Measurements from ENCODE around the gene FLAD1.

The FLAD1 gene

DNA sequence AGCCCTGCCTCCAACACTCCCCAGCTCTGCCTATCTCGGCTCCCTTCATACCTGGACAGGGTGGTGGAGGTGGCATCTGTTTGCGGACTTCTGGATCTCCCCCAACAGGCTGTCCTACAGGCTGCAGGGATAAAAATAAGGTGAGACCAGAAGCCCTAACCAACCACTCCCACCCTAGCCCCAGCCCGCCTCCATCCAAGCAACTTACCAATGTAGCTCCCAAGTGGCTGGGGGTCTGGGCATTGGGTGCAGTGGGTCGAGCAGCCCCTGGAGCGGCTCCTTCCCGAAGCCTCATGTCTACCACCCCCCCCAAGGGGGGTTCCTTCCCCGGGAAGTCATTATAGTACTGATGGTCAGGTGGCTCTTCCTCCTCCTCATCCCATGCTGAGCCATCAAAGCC is 17.0 kb upstream of the FLAD1 start:
- peaks cover 23% of the 10 kb centered on the region for H3K36me3 ChIP-seq (replicated peaks; ENCODE audit: low read depth, low read length)
- peaks cover 19% of the 10 kb centered on the region for H3K79me2 ChIP-seq (ENCODE audit: low read length)
- H3K4me2 ChIP-seq (ENCODE audit: low read length) = no peak overlapping the region
- H3K9me3 ChIP-seq (ENCODE audit: insufficient read depth, low read length) = no peaks in the 10 kb centered on the region
- H3K4me3 ChIP-seq (ENCODE audit: low read length) = no peak overlapping the region
- no peak overlapping the region for H3K9ac ChIP-seq (ENCODE audit: low read length)
- H2AFZ ChIP-seq (ENCODE audit: low read depth, low read length) = no peak overlapping the region
- no peaks in the 10 kb centered on the region for H3K27me3 ChIP-seq (ENCODE audit: low read depth, low read length)
- TF ChIP-seq CTCF (IDR thresholded peaks at IDR 0.05; ENCODE audit: low read depth, low read length) (no peak), EZH2phosphoT487 (IDR thresholded peaks at IDR 0.05; ENCODE audit: low read depth) (no peak)
- no peaks in the 10 kb centered on the region for H4K20me1 ChIP-seq (ENCODE audit: insufficient read depth, low read length)
- peaks cover 16% of the 10 kb centered on the region for H3K4me1 ChIP-seq (ENCODE audit: low read length)
- H3K27ac ChIP-seq (ENCODE audit: low read length) = no peak overlapping the region

- H3K4me1 ChIP-seq (ENCODE audit: low read length) = peaks cover 14% of the 10 kb centered on the region
- no peaks in the 10 kb centered on the region for H3K9me3 ChIP-seq (ENCODE audit: insufficient read depth, low read length)
- H3K27ac ChIP-seq (ENCODE audit: low read length) = no peak overlapping the region
- H3K4me3 ChIP-seq (ENCODE audit: low read length) = no peak overlapping the region
- H3K27me3 ChIP-seq (ENCODE audit: low read depth, low read length) = no peaks in the 10 kb centered on the region
- no peak overlapping the region for H3K4me2 ChIP-seq (ENCODE audit: low read length)
- peaks cover 17% of the 10 kb centered on the region for H3K79me2 ChIP-seq (ENCODE audit: low read length)
- H2AFZ ChIP-seq (ENCODE audit: low read depth, low read length) = no peak overlapping the region
- H3K36me3 ChIP-seq (replicated peaks; ENCODE audit: low read depth, low read length) = peaks cover 23% of the 10 kb centered on the region
- no peak for TF ChIP-seq CTCF (IDR thresholded peaks at IDR 0.05; ENCODE audit: low read depth, low read length)
- TF ChIP-seq EZH2phosphoT487 (IDR thresholded peaks at IDR 0.05; ENCODE audit: low read depth) = no peak
- no peak overlapping the region for H3K9ac ChIP-seq (ENCODE audit: low read length)
- H4K20me1 ChIP-seq (ENCODE audit: insufficient read depth, low read length) = no peaks in the 10 kb centered on the region
Measured at GRCh38 chr1:154967331-154967950, 15.7 kb upstream of the FLAD1 start.

DNA sequence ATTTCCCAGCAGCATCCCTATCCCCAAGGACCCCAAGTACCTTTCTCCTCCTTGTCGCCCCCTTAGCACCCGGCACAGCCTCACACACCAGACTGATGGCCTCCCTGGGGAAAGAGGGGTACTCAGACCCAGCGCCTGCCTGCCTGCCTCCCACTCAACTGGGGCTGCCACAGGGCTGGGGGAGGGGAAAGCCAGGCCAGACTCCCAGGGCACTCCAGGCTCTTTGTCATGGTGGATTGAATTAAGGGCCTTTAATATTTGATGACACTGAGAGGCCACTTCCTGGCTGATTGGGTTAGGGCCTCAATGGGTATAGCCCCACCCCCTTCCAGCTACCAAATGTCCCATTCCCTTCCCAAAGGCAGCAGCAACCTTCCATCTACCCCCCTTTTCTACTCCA is 14.4 kb upstream of the FLAD1 start:
- TF ChIP-seq EZH2phosphoT487 (IDR thresholded peaks at IDR 0.05; ENCODE audit: low read depth) = no peak
- TF ChIP-seq CTCF (IDR thresholded peaks at IDR 0.05; ENCODE audit: low read depth, low read length) = no peak
- Histone ChIP-seq H3K79me2 (ENCODE audit: low read length) (peaks cover 17% of the 10 kb centered on the region), H3K27ac (ENCODE audit: low read length) (no peak overlapping the region), H2AFZ (ENCODE audit: low read depth, low read length) (no peak overlapping the region), H3K9me3 (ENCODE audit: insufficient read depth, low read length) (no peaks in the 10 kb centered on the region), H3K4me3 (ENCODE audit: low read length) (no peak overlapping the region), H4K20me1 (ENCODE audit: insufficient read depth, low read length) (no peaks in the 10 kb centered on the region), H3K27me3 (ENCODE audit: low read depth, low read length) (no peaks in the 10 kb centered on the region), H3K4me2 (ENCODE audit: low read length) (no peak overlapping the region), H3K36me3 (replicated peaks; ENCODE audit: low read depth, low read length) (peaks cover 20% of the 10 kb centered on the region), H3K4me1 (ENCODE audit: low read length) (peaks cover 15% of the 10 kb centered on the region), H3K9ac (ENCODE audit: low read length) (no peak overlapping the region)

- Histone ChIP-seq H3K36me3 (replicated peaks; ENCODE audit: low read depth, low read length) (peaks cover 18% of the 10 kb centered on the region), H3K27ac (ENCODE audit: low read length) (no peak overlapping the region), H3K9ac (ENCODE audit: low read length) (no peak overlapping the region), H3K4me1 (ENCODE audit: low read length) (peaks cover 15% of the 10 kb centered on the region), H4K20me1 (ENCODE audit: insufficient read depth, low read length) (no peaks in the 10 kb centered on the region), H3K79me2 (ENCODE audit: low read length) (peaks cover 17% of the 10 kb centered on the region), H2AFZ (ENCODE audit: low read depth, low read length) (no peak overlapping the region), H3K4me2 (ENCODE audit: low read length) (no peak overlapping the region), H3K4me3 (ENCODE audit: low read length) (no peak overlapping the region), H3K9me3 (ENCODE audit: insufficient read depth, low read length) (no peaks in the 10 kb centered on the region), H3K27me3 (ENCODE audit: low read depth, low read length) (no peaks in the 10 kb centered on the region)
- TF ChIP-seq EZH2phosphoT487 (IDR thresholded peaks at IDR 0.05; ENCODE audit: low read depth) (no peak), CTCF (IDR thresholded peaks at IDR 0.05; ENCODE audit: low read depth, low read length) (no peak)
Measured at GRCh38 chr1:154969246-154969645, 13.9 kb upstream of the FLAD1 start.
